Measurements from ENCODE around the gene RAPGEF6.

Gene RAPGEF6

GRCh38 chr5:131659841-131660240 is 24.8 kb upstream of the RAPGEF6 start:
- in situ Hi-C loops (cut with MboI; ENCODE audit: low sequenced_read_pairs, unreplicated experiment): no loop called here
- TF ChIP-seq, protein P1, sequence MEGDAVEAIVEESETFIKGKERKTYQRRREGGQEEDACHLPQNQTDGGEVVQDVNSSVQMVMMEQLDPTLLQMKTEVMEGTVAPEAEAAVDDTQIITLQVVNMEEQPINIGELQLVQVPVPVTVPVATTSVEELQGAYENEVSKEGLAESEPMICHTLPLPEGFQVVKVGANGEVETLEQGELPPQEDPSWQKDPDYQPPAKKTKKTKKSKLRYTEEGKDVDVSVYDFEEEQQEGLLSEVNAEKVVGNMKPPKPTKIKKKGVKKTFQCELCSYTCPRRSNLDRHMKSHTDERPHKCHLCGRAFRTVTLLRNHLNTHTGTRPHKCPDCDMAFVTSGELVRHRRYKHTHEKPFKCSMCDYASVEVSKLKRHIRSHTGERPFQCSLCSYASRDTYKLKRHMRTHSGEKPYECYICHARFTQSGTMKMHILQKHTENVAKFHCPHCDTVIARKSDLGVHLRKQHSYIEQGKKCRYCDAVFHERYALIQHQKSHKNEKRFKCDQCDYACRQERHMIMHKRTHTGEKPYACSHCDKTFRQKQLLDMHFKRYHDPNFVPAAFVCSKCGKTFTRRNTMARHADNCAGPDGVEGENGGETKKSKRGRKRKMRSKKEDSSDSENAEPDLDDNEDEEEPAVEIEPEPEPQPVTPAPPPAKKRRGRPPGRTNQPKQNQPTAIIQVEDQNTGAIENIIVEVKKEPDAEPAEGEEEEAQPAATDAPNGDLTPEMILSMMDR (IDR thresholded peaks at IDR 0.05; ENCODE audit: borderline replicate concordance, control extremely low read depth, extremely low read depth, insufficient read depth, missing control alignments): no peak
- DNase-seq (ENCODE audit: low spot score): no peak

- DNase-seq (ENCODE audit: low spot score): no peak
- TF ChIP-seq, protein P1 (IDR thresholded peaks at IDR 0.05; ENCODE audit: borderline replicate concordance, control extremely low read depth, extremely low read depth, insufficient read depth, missing control alignments): no peak
Observed at GRCh38 chr5:131659290-131659689, 24.3 kb upstream of the RAPGEF6 start.

DNA sequence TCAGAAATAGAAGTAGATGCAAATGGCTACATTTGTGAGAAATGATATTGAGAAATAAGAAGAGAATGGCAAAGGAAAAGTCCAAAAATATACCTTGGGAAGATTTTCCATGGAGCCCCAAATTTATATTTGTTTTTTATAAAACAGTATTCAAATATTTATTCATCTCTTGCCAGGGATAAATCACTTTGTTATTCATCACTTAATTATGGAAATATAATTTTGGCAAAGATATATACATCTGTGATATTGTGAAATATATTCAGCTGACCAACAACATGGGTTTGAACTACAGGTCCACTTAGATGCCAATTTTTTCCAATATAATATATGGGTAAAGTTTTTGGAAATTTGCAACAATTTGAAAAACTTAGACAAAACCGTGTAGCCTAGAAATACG is 19.7 kb upstream of the RAPGEF6 start:
- TF ChIP-seq, protein P1 (IDR thresholded peaks at IDR 0.05; ENCODE audit: borderline replicate concordance, control extremely low read depth, extremely low read depth, insufficient read depth, missing control alignments): no peak
- no peak for DNase-seq (ENCODE audit: low spot score)
- in situ Hi-C loops (cut with MboI; ENCODE audit: low sequenced_read_pairs, unreplicated experiment): no loop called here

More at GRCh38 chr5:131659290-131659689, 24.3 kb upstream of the RAPGEF6 start:
- in situ Hi-C loops (cut with MboI; ENCODE audit: low sequenced_read_pairs, unreplicated experiment): no loop called here

DNA sequence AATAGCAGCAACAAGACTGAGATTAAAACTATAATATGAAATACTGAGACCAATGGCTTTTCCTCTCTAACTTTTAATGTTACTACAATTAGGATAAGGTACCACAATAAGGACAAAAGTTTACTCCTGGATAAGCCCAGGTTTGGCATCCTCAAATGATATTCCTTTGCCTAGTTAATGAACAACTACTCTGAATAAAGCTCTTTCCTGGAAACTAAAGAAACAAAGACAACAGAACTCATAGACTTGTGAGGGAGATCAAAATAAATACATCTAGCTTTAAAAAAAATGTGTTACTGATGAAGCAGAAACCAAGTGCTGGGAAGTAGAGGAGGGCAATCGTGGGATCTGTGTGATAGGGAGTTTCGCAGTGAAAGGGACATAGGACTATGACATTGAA is 19.3 kb upstream of the RAPGEF6 start:
- in situ Hi-C loops (cut with MboI; ENCODE audit: low sequenced_read_pairs, unreplicated experiment): no loop called here
- DNase-seq (ENCODE audit: low spot score): no peak
- TF ChIP-seq, protein P1 (IDR thresholded peaks at IDR 0.05; ENCODE audit: borderline replicate concordance, control extremely low read depth, extremely low read depth, insufficient read depth, missing control alignments): no peak

DNA sequence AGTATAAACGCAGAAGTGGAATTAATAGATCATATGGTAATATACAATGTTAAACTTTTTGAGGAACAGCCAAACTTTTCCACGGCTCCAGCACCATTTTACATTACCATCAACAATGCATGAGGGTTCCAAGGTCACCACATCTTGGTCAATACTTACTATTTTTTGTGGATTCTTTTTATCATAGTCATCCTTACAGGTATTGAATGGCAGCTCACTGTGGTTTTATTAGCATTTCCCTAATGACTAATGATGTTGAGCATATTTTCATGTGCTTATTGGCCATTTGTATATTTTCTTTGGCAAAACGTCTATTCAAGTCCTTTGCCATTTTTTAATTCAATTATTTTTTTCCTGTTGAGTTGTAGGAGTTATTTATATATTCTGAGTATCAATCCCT is 14.1 kb upstream of the RAPGEF6 start:
- no peak for DNase-seq (ENCODE audit: low spot score)
- in situ Hi-C loops (cut with MboI; ENCODE audit: low sequenced_read_pairs, unreplicated experiment): no loop called here
- TF ChIP-seq, protein P1 (IDR thresholded peaks at IDR 0.05; ENCODE audit: borderline replicate concordance, control extremely low read depth, extremely low read depth, insufficient read depth, missing control alignments): no peak

GRCh38 chr5:131647048-131647769 is 12.2 kb upstream of the RAPGEF6 start:
- DNase-seq (ENCODE audit: low spot score): peak; percentile 26
- in situ Hi-C loops (cut with MboI; ENCODE audit: low sequenced_read_pairs, unreplicated experiment): no loop called here
- TF ChIP-seq, protein P1 (IDR thresholded peaks at IDR 0.05; ENCODE audit: borderline replicate concordance, control extremely low read depth, extremely low read depth, insufficient read depth, missing control alignments): no peak
